WERI-Rb-1 (cell line): Measurements from ENCODE around the gene SFMBT2.

ENCODE experiments used
- DNase-seq: peaks from one replicate; pipeline ENCODE4 v3.0.0-alpha.2; 2020
- H3K27ac ChIP-seq: fragments of 250-450 bp; sonication (Bioruptor Pico); 2 replicates; pipeline ENCODE4 v1.5.1; 2020; ENCODE audit warnings: mild to moderate bottlenecking, moderate library complexity
- H3K27me3 ChIP-seq: fragments of 250-450 bp; sonication (Bioruptor Pico); 2 replicates; pipeline ENCODE4 v1.5.1; 2021; ENCODE audit warnings: mild to moderate bottlenecking, low read depth, moderate library complexity; ENCODE audit not compliant: insufficient read depth, severe bottlenecking
- H3K36me3 ChIP-seq: fragments of 250-450 bp; sonication (Bioruptor Pico); 2 replicates; pipeline ENCODE4 v1.5.1; 2020; ENCODE audit warnings: mild to moderate bottlenecking, moderate library complexity
- H3K4me3 ChIP-seq: 2 replicates; pipeline ENCODE4 v1.5.1; 2011; ENCODE audit warnings: low read depth, mild to moderate bottlenecking, control low read depth, low read length
- H3K9me3 ChIP-seq: fragments of 250-450 bp; sonication (Bioruptor Pico); 2 replicates; pipeline ENCODE4 v1.5.1; 2021; ENCODE audit warnings: mild to moderate bottlenecking, moderate library complexity; ENCODE audit not compliant: severe bottlenecking
- CTCF ChIP-seq: IDR thresholded peaks from 2 replicates; pipeline ENCODE4 v1.5.1; 2011; ENCODE audit warnings: low read depth, mild to moderate bottlenecking, control low read depth, inconsistent platforms, low read length

SFMBT2 gene

GRCh38 chr10:7438196-7438986, 27.6 kb upstream of the SFMBT2 start:
- H3K27me3 ChIP-seq, result peaks cover 3% of the 10 kb centered on the region
- no peak overlapping the region for H3K27ac ChIP-seq
- no peak for DNase-seq
- no peaks in the 10 kb centered on the region for H3K36me3 ChIP-seq
- no peaks in the 10 kb centered on the region for H3K9me3 ChIP-seq
- no peak overlapping the region for H3K4me3 ChIP-seq
- TF ChIP-seq CTCF, result no peak

GRCh38 chr10:7436490-7437100, 25.8 kb upstream of the SFMBT2 start:
- DNase-seq, result no peak
- Histone ChIP-seq H3K4me3 (no peak overlapping the region), H3K36me3 (no peaks in the 10 kb centered on the region), H3K27me3 (peaks cover 7% of the 10 kb centered on the region), H3K9me3 (no peaks in the 10 kb centered on the region), H3K27ac (no peak overlapping the region)
- TF ChIP-seq CTCF, result no peak

GRCh38 chr10:7435674-7436073, 24.8 kb upstream of the SFMBT2 start:
- H3K36me3 ChIP-seq, result no peaks in the 10 kb centered on the region
- DNase-seq, result no peak
- TF ChIP-seq CTCF, result no peak
- no peak overlapping the region for H3K4me3 ChIP-seq
- H3K9me3 ChIP-seq, result no peaks in the 10 kb centered on the region
- peaks cover 7% of the 10 kb centered on the region for H3K27me3 ChIP-seq
- H3K27ac ChIP-seq, result no peak overlapping the region

- H3K27me3 ChIP-seq, result peaks cover 4% of the 10 kb centered on the region
- no peak for TF ChIP-seq CTCF
- no peaks in the 10 kb centered on the region for H3K36me3 ChIP-seq
- H3K4me3 ChIP-seq, result no peak overlapping the region
- DNase-seq, result no peak
- H3K9me3 ChIP-seq, result no peaks in the 10 kb centered on the region
- H3K27ac ChIP-seq, result no peak overlapping the region
These were observed 23.5 kb upstream of the SFMBT2 start for GRCh38 chr10:7434378-7434777.

- H3K36me3 ChIP-seq, result no peaks in the 10 kb centered on the region
These were observed 23.0 kb upstream of the SFMBT2 start for GRCh38 chr10:7433861-7434260.

More at GRCh38 chr10:7433861-7434260, 23.0 kb upstream of the SFMBT2 start:
- DNase-seq, result no peak
- H3K9me3 ChIP-seq, result no peaks in the 10 kb centered on the region
- H3K27ac ChIP-seq, result no peak overlapping the region
- H3K27me3 ChIP-seq, result peaks cover 4% of the 10 kb centered on the region
- TF ChIP-seq CTCF, result no peak
- no peak overlapping the region for H3K4me3 ChIP-seq
